ENCODE data around the gene UROC1.
"Not testable (repeated sequence)": the region's sequence is repeated elsewhere in the genome, so short reads cannot be mapped to it uniquely, and the experiment has no call there.

The UROC1 gene

GRCh38 chr3:126546549-126547239 lies 29.1 kb upstream of the UROC1 start:
- no peak for DNase-seq (ENCODE audit: low spot score)

GRCh38 chr3:126546013-126546412 lies 28.4 kb upstream of the UROC1 start:
- no peak for DNase-seq (ENCODE audit: low spot score)

- DNase-seq (ENCODE audit: low spot score), result no peak
Observed at GRCh38 chr3:126545544-126545943, 28.0 kb upstream of the UROC1 start.

- no peak for DNase-seq (ENCODE audit: low spot score)
Observed at GRCh38 chr3:126544596-126545281, 27.2 kb upstream of the UROC1 start.

GRCh38 chr3:126543457-126544061 lies 26.0 kb upstream of the UROC1 start:
- no peak for DNase-seq (ENCODE audit: low spot score)

- DNase-seq (ENCODE audit: low spot score), result no peak
Observed at GRCh38 chr3:126542340-126543241, 25.0 kb upstream of the UROC1 start.

GRCh38 chr3:126541628-126542339 lies 24.2 kb upstream of the UROC1 start:
- DNase-seq (ENCODE audit: low spot score), result no peak

- DNase-seq (ENCODE audit: low spot score), result no peak
Observed at GRCh38 chr3:126540951-126541627, 23.5 kb upstream of the UROC1 start.

GRCh38 chr3:126540342-126540849 lies 22.8 kb upstream of the UROC1 start:
- peak; percentile 29 for DNase-seq (ENCODE audit: low spot score)

GRCh38 chr3:126539558-126540250 lies 22.1 kb upstream of the UROC1 start:
- no peak for DNase-seq (ENCODE audit: low spot score)

GRCh38 chr3:126538966-126539365 lies 21.4 kb upstream of the UROC1 start:
- DNase-seq (ENCODE audit: low spot score), result no peak

GRCh38 chr3:126538316-126538715 lies 20.7 kb upstream of the UROC1 start:
- DNase-seq (ENCODE audit: low spot score), result no peak

- DNase-seq (ENCODE audit: low spot score), result no peak
Observed at GRCh38 chr3:126537730-126538281, 20.2 kb upstream of the UROC1 start.

- DNase-seq (ENCODE audit: low spot score), result no peak
Observed at GRCh38 chr3:126537116-126537729, 19.6 kb upstream of the UROC1 start.

- no peak for DNase-seq (ENCODE audit: low spot score)
Observed at GRCh38 chr3:126536126-126536525, 18.6 kb upstream of the UROC1 start.

- DNase-seq (ENCODE audit: low spot score), result no peak
Observed at GRCh38 chr3:126535636-126536035, 18.1 kb upstream of the UROC1 start.

- DNase-seq (ENCODE audit: low spot score), result not testable (repeated sequence)
Observed at GRCh38 chr3:126534716-126535115, 17.1 kb upstream of the UROC1 start.

- no peak for DNase-seq (ENCODE audit: low spot score)
Observed at GRCh38 chr3:126533506-126533905, 15.9 kb upstream of the UROC1 start.

- no peak for DNase-seq (ENCODE audit: low spot score)
Observed at GRCh38 chr3:126531051-126531330, 13.4 kb upstream of the UROC1 start.

Data from COLO829 (cell line).